Lung (tissue), 12 donors: ENCODE data around the gene NCAM1. TPM values are rescaled to one million over a fixed set of nuclear protein-coding genes. Genes with fewer than 3 reads are reported as not detected.
"Not testable (repeated sequence)": the region's sequence is repeated elsewhere in the genome, so short reads cannot be mapped to it uniquely, and the experiment has no call there.

Source experiments
- ATAC-seq: fragments of 200-7000 bp; cut with Tn5 transposase; one replicate; pipeline ENCODE4 v1.9.1; 2020; ENCODE audit warnings: moderate number of reproducible peaks; ENCODE audit not compliant: insufficient read depth, low FRiP score
- DNase-seq, 3 donors: peaks; one replicate each; pipeline ENCODE4 v3.0.0-alpha.2; 2013 to 2017
- H3K27ac ChIP-seq, 2 donors: one replicate each; pipeline ENCODE4 v1.5.1; 2013; ENCODE audit warnings: mild to moderate bottlenecking in 2 of 2, moderate library complexity in 2 of 2, control low read depth in 1 of 2, inconsistent platforms in 1 of 2, low read depth in 1 of 2, low read length in 1 of 2
- H3K27me3 ChIP-seq, 3 donors: one replicate each; pipeline ENCODE4 v1.5.1; 2013; ENCODE audit warnings: low read length in 2 of 3; ENCODE audit not compliant: control insufficient read depth in 3 of 3, insufficient read depth in 3 of 3
- H3K36me3 ChIP-seq, 4 donors: one replicate each; pipeline ENCODE4 v1.5.1; 2013; ENCODE audit warnings: low read length in 4 of 4, mild to moderate bottlenecking in 1 of 4, moderate library complexity in 1 of 4; ENCODE audit not compliant: control insufficient read depth in 4 of 4, insufficient read depth in 4 of 4
- H3K4me1 ChIP-seq, 5 donors: one replicate each; pipeline ENCODE4 v1.5.1; 2013; ENCODE audit warnings: low read length in 5 of 5, mild to moderate bottlenecking in 2 of 5, moderate library complexity in 1 of 5; ENCODE audit not compliant: control insufficient read depth in 5 of 5, insufficient read depth in 5 of 5
- H3K4me3 ChIP-seq: one replicate; pipeline ENCODE4 v1.5.1; 2013; ENCODE audit warnings: mild to moderate bottlenecking, control low read depth, moderate library complexity
- H3K9ac ChIP-seq, 2 donors: one replicate each; pipeline ENCODE4 v1.5.1; 2013; ENCODE audit warnings: low read length in 2 of 2, control low read depth in 1 of 2; ENCODE audit not compliant: insufficient read depth in 1 of 2
- H3K9me3 ChIP-seq, 4 donors: one replicate each; pipeline ENCODE4 v1.5.1; 2013; ENCODE audit warnings: low read length in 3 of 4, mild to moderate bottlenecking in 1 of 4, moderate library complexity in 1 of 4; ENCODE audit not compliant: control insufficient read depth in 4 of 4, insufficient read depth in 3 of 4
- WGBS, 2 donors: extraction: QIAGEN DNeasy Blood & Tissue Kit; methylation state at CpG; one replicate each; pipeline ENCODE4 v1.1.7; 2013; 5-methylcytosine and 5-hydroxymethylcytosine counted together
- polyA plus RNA-seq, 2 donors: library from polyadenylated mRNA; stranded (reverse); fragments of 200-250 nt; gene quantifications; one replicate each; pipeline ENCODE4 v1.2.1, GENCODE V29; 2013
- total RNA-seq, 2 donors: library from RNA; depleted of rRNA in 1 of 2; stranded (reverse); fragments of >200 nt in 1 of 2; gene quantifications; one replicate each; pipeline ENCODE4 v1.2.1, GENCODE V29; 2014 to 2021
- TF ChIP-seq, protein P1 (sequence below): IDR thresholded peaks from 2 replicates; pipeline ENCODE4 v1.5.1; 2012; ENCODE audit warnings: mild to moderate bottlenecking; ENCODE audit errors: control extremely low read depth, extremely low read depth
- donor health status: control.
- donor health status: control.
- donor health status: Bipolar disorder and iron deficiency.
- donor health status: healthy.
- donor health status: DM: yes; HTN: yes; CAD: no.

The NCAM1 gene
- total and polyA plus RNA-seq, 4 donors, result 0.28 to 36.5 (median 2.4) TPM

DNA sequence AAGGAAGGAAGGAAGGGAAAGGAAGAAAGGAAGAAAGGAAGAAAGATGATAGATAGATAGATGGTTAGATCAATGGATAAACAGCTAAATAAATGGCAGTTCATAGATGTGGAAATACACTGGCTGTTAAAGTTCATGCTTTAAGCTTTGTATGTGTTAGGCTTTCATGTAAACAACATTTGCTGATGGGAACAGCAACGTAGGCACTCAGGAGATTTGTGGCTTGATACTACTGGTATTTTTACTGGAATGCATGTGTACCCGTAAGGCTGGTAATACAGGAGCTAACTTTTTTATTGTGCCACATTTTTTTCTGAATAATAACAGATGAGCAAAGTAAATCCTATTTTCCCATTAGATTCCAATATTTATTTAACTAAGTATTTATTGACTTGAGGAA, 85.6 kb downstream of the NCAM1 start:
- Histone ChIP-seq H3K9ac (no peak overlapping the region), H3K9me3 (peaks cover 0 to 2% (median 0%) of the 10 kb centered on the region in 4 donors), H3K27me3 (no peaks in the 10 kb centered on the region), H3K4me3 (no peak overlapping the region), H3K4me1 (peaks cover 0 to 4% (median 0%) of the 10 kb centered on the region in 5 donors), H3K36me3 (no peaks in the 10 kb centered on the region), H3K27ac (no peak overlapping the region)
- TF ChIP-seq, protein P1, sequence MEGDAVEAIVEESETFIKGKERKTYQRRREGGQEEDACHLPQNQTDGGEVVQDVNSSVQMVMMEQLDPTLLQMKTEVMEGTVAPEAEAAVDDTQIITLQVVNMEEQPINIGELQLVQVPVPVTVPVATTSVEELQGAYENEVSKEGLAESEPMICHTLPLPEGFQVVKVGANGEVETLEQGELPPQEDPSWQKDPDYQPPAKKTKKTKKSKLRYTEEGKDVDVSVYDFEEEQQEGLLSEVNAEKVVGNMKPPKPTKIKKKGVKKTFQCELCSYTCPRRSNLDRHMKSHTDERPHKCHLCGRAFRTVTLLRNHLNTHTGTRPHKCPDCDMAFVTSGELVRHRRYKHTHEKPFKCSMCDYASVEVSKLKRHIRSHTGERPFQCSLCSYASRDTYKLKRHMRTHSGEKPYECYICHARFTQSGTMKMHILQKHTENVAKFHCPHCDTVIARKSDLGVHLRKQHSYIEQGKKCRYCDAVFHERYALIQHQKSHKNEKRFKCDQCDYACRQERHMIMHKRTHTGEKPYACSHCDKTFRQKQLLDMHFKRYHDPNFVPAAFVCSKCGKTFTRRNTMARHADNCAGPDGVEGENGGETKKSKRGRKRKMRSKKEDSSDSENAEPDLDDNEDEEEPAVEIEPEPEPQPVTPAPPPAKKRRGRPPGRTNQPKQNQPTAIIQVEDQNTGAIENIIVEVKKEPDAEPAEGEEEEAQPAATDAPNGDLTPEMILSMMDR, result no peak
- 65 to 88% methylated on average over 2 of the region's 2 CpGs for WGBS, 2 donors
- DNase-seq (no peak), ATAC-seq (no peak)

DNA sequence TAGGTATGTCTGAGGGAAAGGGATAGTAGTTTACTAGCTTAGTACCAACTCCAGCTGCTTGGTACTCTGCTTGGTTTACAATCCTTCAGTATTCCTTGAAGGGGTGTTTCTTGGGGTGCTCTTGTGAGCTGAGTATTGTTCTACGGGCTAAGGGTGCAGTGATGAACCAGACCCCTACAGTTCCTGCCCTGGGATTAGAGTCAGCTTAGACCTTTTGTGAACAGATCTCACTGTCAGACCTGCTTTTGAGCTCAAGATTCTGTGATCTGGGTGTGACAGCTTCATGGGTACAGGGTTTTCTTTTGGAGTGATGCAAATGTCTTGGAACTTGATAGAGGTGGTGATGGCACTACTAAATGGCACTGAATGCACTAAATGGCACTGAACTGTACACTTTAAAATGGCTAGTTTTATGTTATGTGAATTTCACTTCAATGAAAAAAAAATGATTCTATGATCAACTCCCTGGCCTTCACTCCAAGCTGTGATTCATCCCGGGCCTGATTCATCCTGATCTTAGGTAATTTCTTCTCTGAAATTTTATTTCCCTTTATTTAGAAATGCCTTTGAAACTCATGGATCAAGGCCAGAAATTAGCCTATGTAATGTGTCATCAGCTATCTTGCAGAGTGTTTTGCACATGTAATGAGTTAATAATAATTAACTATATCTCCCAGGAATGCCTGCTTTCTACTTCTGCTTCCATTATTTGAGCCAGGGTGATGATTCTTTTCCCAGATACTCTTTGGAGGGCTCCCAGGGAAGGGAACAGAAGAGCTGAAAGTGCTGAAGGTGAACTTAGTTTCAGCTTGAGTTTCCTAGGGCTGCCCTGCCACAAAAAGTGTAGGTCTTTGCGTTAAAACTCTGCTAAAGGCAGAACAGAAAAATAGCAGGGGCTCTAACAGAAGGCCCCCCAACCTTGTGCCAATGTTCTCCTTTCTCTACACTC, 87.9 kb downstream of the NCAM1 start:
- ATAC-seq (no peak), DNase-seq (no peak)
- no peak overlapping the region for H3K27ac ChIP-seq
- H3K9ac ChIP-seq, result no peak overlapping the region
- TF ChIP-seq, protein P1, result no peak
- H3K4me3 ChIP-seq, result no peak overlapping the region
- H3K36me3 ChIP-seq, result no peaks in the 10 kb centered on the region
- H3K9me3 ChIP-seq, result no peaks in the 10 kb centered on the region
- H3K4me1 ChIP-seq, result peaks cover 0 to 4% (median 0%) of the 10 kb centered on the region in 5 donors
- no peaks in the 10 kb centered on the region for H3K27me3 ChIP-seq
- WGBS, 2 donors, result 88 to 89% methylated on average over 3 of the region's 3 CpGs

DNA sequence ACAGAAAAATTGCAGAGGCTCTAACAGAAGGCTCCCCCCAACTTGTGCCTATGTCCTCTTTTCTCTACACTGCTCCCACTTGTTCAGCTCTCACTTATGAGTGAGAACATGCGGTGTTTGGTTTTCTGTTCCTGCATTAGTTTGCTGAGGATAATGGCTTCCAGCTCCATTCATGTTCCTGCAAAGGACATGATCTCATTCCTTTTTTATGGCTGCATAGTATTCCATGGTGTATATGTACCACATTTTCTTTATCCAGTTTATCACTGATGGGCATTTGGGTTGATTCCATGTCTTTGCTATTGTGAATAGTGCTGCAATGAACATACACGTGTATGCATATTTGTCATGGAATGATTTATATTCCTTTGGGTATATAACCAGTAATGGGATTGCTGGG, 91.8 kb downstream of the NCAM1 start:
- H3K4me3 ChIP-seq, DNase-seq, H3K9me3 ChIP-seq, ATAC-seq, H3K9ac ChIP-seq, H3K36me3 ChIP-seq, H3K27me3 ChIP-seq, H3K27ac ChIP-seq, H3K4me1 ChIP-seq: not testable (repeated sequence)
- WGBS, 2 donors, result 95 to 99% methylated on average over 2 of the region's 2 CpGs

DNA sequence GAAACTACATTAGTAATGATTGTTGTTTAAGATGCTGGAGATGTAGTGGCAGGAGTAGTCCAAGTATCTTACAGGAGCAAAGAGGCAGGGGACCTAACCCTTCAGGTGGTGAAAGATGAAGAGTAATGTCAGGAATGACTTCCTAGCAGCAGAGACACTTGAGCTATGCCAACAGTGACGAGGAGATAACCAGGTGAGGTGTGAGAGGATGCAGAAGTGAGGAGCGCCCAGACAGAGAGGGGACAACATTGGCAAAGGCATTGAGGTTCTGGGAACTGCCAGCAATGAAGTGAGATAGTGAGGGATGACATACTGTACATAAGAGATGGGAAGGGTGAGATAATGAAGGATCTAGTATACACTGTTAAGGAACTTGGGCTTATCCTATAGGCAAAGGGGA, 95.8 kb downstream of the NCAM1 start:
- ATAC-seq, result no peak
- WGBS, 2 donors, result 71 to 83% methylated on average over 2 of the region's 2 CpGs

More for the DNA sequence above, 95.8 kb downstream of the NCAM1 start:
- TF ChIP-seq, protein P1, result no peak
- H3K4me1 ChIP-seq, result no peaks in the 10 kb centered on the region
- H3K9me3 ChIP-seq, result peaks cover 0 to 2% (median 0%) of the 10 kb centered on the region in 4 donors
- H3K27ac ChIP-seq, result no peak overlapping the region
- DNase-seq, result no peak
- H3K9ac ChIP-seq, result no peak overlapping the region
- H3K27me3 ChIP-seq, result no peaks in the 10 kb centered on the region
- H3K36me3 ChIP-seq, result no peaks in the 10 kb centered on the region
- no peak overlapping the region for H3K4me3 ChIP-seq
